Tibial artery (tissue), 4 donors: ENCODE results near the gene TTC16.

Source experiments
- DNase-seq, 2 donors: peaks; one replicate each; pipeline ENCODE4 v3.0.0-alpha.2; 2019
- H3K27ac ChIP-seq, 2 donors: fragments of 200-600 bp; sonication (generic) in 1 of 2; 1 replicate in 1 of 2; 2 replicates in 1 of 2; pipeline ENCODE4 v1.5.1; 2018 to 2019; ENCODE audit warnings: mild to moderate bottlenecking in 1 of 2
- H3K27me3 ChIP-seq, 2 donors: fragments of 200-600 bp; sonication (generic) in 1 of 2; one replicate each; pipeline versions ENCODE4 v1.5.1 to v1.6.0; 2016 to 2019
- H3K36me3 ChIP-seq, 3 donors: fragments of 200-600 bp; sonication (generic) in 2 of 3; one replicate each; pipeline ENCODE4 v1.5.1; 2016 to 2019; ENCODE audit warnings: mild to moderate bottlenecking in 2 of 3
- H3K4me1 ChIP-seq, 4 donors: fragments of 200-600 bp; sonication (generic) in 2 of 4; 1 replicate in 3 of 4; 2 replicates in 1 of 4; pipeline ENCODE4 v1.5.1; 2016 to 2019
- H3K4me3 ChIP-seq, 2 donors: fragments of 200-600 bp; sonication (generic) in 1 of 2; 1 replicate in 1 of 2; 2 replicates in 1 of 2; pipeline ENCODE4 v1.5.1; 2018 to 2019; ENCODE audit warnings: mild to moderate bottlenecking in 2 of 2
- H3K9me3 ChIP-seq, 3 donors: fragments of 200-600 bp; sonication (generic) in 1 of 3; one replicate each; pipeline ENCODE4 v1.5.1; 2016 to 2019
- intact Hi-C: fragments of 100-400 bp; cut with DNase I; formaldehyde crosslinking; loops from one replicate; pipeline ENCODE4 v1.15.0; 2023; ENCODE audit warnings: low total_unique reads
- TF ChIP-seq, protein P1 (sequence below), 2 experiments: fragments of 200-600 bp in 1 of 2; fragments of 450-650 bp in 1 of 2; IDR thresholded peaks; one replicate each; pipeline ENCODE4 v1.5.1; 2017 to 2019; ENCODE audit warnings: antibody characterized with exemption in 2 of 2, mild to moderate bottlenecking in 1 of 2, moderate library complexity in 1 of 2

TTC16 gene

DNA sequence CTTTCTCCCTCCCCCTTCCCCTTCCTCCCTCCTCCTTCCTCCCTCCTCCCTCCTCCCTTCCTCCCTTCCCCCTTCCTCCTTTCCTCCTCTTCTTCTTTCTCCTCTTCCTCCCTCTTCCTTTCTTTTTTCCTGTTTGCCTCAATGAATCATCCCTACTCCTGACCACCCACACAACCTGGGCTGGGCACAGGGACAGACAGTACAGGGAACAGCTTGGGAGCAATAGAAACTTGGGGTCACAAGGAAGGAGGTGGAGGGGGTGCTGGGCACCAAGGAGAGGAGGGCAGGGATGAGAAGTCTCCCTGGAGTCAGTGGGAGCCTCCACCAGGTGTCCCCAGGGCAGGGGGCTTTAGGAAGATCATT, 5.0 kb downstream of the TTC16 start:
- no peak for DNase-seq
- Histone ChIP-seq H3K27ac (no peak overlapping the region), H3K9me3 (no peaks in the 10 kb centered on the region), H3K4me1 (peaks cover 0 to 17% (median 12%) of the 10 kb centered on the region in 4 donors), H3K4me3 (no peak overlapping the region), H3K36me3 (no peaks in the 10 kb centered on the region), H3K27me3 (peaks cover 0 to 24% of the 10 kb centered on the region in 2 donors)
- TF ChIP-seq, protein P1, sequence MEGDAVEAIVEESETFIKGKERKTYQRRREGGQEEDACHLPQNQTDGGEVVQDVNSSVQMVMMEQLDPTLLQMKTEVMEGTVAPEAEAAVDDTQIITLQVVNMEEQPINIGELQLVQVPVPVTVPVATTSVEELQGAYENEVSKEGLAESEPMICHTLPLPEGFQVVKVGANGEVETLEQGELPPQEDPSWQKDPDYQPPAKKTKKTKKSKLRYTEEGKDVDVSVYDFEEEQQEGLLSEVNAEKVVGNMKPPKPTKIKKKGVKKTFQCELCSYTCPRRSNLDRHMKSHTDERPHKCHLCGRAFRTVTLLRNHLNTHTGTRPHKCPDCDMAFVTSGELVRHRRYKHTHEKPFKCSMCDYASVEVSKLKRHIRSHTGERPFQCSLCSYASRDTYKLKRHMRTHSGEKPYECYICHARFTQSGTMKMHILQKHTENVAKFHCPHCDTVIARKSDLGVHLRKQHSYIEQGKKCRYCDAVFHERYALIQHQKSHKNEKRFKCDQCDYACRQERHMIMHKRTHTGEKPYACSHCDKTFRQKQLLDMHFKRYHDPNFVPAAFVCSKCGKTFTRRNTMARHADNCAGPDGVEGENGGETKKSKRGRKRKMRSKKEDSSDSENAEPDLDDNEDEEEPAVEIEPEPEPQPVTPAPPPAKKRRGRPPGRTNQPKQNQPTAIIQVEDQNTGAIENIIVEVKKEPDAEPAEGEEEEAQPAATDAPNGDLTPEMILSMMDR (IDR thresholded peaks at IDR 0.05), result no peak
- intact Hi-C loops, result loop anchor here (5.0 kb wide), 1 partner anchor 219 kb away; no protein-coding TSS in a partner anchor

DNA sequence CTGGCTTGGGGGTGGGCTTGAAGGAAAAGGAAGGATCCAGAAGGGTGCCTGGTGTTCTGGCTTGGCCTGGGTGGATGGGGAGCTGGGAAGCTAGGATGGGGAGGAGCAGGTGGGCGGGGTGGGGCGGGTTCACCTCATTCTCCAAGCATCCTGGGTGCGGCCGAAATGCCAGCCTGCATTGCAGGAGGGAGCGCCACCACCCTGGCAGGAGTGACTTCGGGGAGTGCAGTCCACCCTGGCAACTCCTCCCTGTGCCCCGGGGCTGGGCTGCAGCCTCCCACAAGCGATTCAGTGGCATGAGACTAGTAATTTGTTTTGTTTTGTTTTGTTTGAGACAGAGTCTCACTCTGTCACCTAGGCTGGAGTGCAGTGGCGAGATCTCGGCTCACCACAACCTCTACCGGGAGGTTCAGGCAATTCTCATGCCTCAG, 5.5 kb downstream of the TTC16 start:
- H3K4me3 ChIP-seq, result no peak overlapping the region
- DNase-seq, result no peak
- H3K27ac ChIP-seq, result no peak overlapping the region
- peaks cover 0 to 12% (median 7%) of the 10 kb centered on the region in 4 donors for H3K4me1 ChIP-seq
- H3K9me3 ChIP-seq, result no peaks in the 10 kb centered on the region
- no peaks in the 10 kb centered on the region for H3K36me3 ChIP-seq
- intact Hi-C loops, result loop anchor here (5.0 kb wide), 1 partner anchor 219 kb away; no protein-coding TSS in a partner anchor
- H3K27me3 ChIP-seq, result peaks cover 0 to 24% of the 10 kb centered on the region in 2 donors
- TF ChIP-seq, protein P1 (IDR thresholded peaks at IDR 0.05), result no peak

DNA sequence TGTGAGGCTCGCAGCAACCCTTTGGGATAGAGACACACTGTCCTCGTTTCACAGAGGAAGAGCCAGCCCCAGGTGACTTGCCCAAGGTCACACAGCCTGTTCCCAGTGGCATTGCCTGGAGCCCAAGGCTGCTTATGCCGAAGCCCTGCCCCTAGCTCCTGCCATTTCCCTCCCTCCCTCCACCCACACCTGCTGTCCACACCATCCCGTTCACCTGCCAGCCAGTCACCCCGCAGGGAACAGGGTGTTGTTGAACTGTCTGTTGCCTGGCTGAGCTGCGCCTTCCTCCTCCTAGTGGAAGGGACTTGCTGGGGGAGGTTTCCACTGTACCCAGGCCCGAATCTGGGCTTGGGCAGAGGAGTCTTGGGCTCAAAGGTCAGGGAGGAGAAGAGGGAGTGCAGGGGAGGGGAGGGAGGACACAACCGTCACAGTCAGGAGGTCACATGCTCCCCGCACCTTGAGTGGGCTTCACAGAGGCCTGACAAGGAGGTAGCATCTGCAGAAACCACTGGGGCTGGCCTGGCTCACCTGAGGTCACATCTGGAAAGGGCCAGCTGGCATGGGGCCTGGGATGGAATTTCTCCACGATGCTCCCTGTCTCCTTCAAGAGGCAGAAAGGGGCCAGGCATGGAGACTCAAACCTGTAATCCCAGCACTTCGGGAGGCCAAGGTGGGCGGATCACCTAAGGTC, 6.3 kb downstream of the TTC16 start:
- H3K27ac ChIP-seq, result no peak overlapping the region
- intact Hi-C loops, result loop anchor here (5.0 kb wide), 1 partner anchor 220 kb away; no protein-coding TSS in a partner anchor
- H3K36me3 ChIP-seq, result no peaks in the 10 kb centered on the region
- no peak for DNase-seq
- no peaks in the 10 kb centered on the region for H3K9me3 ChIP-seq
- TF ChIP-seq, protein P1 (IDR thresholded peaks at IDR 0.05), result no peak
- H3K27me3 ChIP-seq, result peaks cover 0 to 24% of the 10 kb centered on the region in 2 donors
- no peak overlapping the region for H3K4me3 ChIP-seq
- H3K4me1 ChIP-seq, result peaks cover 0 to 11% (median 7%) of the 10 kb centered on the region in 4 donors

DNA sequence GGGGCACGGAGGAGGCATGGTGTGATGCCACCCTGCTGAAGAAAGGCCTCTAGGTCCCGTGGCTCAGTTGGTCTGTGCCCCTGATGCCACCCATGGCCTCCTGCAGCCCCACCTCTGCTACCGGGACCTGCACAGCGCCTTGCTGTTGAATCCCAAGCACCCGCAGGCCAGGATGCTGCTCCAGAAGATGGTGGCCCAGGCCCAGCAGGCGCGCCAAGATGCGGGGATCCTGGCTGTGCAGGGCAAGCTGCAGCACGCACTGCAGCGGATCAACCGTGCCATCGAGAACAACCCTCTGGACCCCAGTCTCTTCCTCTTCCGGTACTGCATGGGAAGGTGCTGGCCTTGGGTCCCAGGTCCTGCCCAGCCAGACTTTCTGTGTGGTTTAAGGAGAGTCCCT, 7.1 kb downstream of the TTC16 start:
- peaks cover 0 to 11% (median 7%) of the 10 kb centered on the region in 4 donors for H3K4me1 ChIP-seq
- H3K27me3 ChIP-seq, result peaks cover 0 to 24% of the 10 kb centered on the region in 2 donors
- no peak overlapping the region for H3K4me3 ChIP-seq
- H3K36me3 ChIP-seq, result no peaks in the 10 kb centered on the region
- TF ChIP-seq, protein P1 (IDR thresholded peaks at IDR 0.05), result no peak
- intact Hi-C loops, result loop anchor here (5.0 kb wide), 1 partner anchor 221 kb away; no protein-coding TSS in a partner anchor
- H3K9me3 ChIP-seq, result no peaks in the 10 kb centered on the region
- no peak overlapping the region for H3K27ac ChIP-seq
- DNase-seq, result no peak

DNA sequence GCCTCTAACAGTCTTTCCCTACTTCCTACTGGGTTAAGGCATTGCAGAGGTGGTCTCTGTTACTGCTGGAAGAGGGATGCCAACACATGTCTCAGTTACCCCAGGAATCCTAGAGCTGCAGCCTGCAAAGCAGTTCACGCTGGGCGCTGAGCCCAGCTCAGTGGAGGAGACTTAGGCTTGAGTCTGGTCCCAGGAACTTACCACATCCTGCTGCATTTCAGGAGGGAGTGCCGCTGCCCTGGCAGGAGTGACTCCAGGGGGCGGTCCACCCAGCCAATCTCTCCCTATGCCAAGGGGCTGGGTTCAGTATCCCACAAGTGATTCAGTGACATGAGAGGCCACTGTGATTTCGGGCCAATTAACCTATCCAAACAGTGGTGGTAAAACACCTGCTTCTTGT, 7.6 kb downstream of the TTC16 start:
- TF ChIP-seq, protein P1 (IDR thresholded peaks at IDR 0.05), result no peak
- Histone ChIP-seq H3K4me3 (no peak overlapping the region), H3K36me3 (no peaks in the 10 kb centered on the region), H3K4me1 (peaks cover 0 to 11% (median 7%) of the 10 kb centered on the region in 4 donors), H3K27ac (no peak overlapping the region), H3K27me3 (peaks cover 0 to 24% of the 10 kb centered on the region in 2 donors), H3K9me3 (no peaks in the 10 kb centered on the region)
- intact Hi-C loops, result loop anchor here (5.0 kb wide), 1 partner anchor 221 kb away; no protein-coding TSS in a partner anchor
- DNase-seq, result no peak
